ENCODE results near the gene CHD6. TPM values are rescaled to one million over a fixed set of nuclear protein-coding genes. Genes with fewer than 3 reads are reported as not detected.

CHD6 gene
- total RNA-seq, 1 donor from 2014 or later = 47.7 TPM

- no peak for DNase-seq (ENCODE audit: low spot score)
These were observed 244.9 kb downstream of the CHD6 start for GRCh38 chr20:41373251-41373783.

- no peak for DNase-seq (ENCODE audit: low spot score)
These were observed 246.8 kb downstream of the CHD6 start for GRCh38 chr20:41371371-41371770.

GRCh38 chr20:41370176-41370575 lies 248.0 kb downstream of the CHD6 start:
- no peak for DNase-seq (ENCODE audit: low spot score)

- DNase-seq (ENCODE audit: low spot score) = no peak
These were observed 248.5 kb downstream of the CHD6 start for GRCh38 chr20:41369673-41370072.

GRCh38 chr20:41367956-41368355 lies 250.2 kb downstream of the CHD6 start:
- no peak for DNase-seq (ENCODE audit: low spot score)

- no peak for DNase-seq (ENCODE audit: low spot score)
These were observed 250.8 kb downstream of the CHD6 start for GRCh38 chr20:41367393-41367695.

GRCh38 chr20:41366546-41367392 lies 251.4 kb downstream of the CHD6 start, which contains the start of gene EMILIN3:
EMILIN3 (minus strand) TSS chr20:41366818; CDS start chr20:41366634, 184 bp downstream.
- no peak for DNase-seq (ENCODE audit: low spot score)

GRCh38 chr20:41365777-41366545 lies 252.2 kb downstream of the CHD6 start:
- no peak for DNase-seq (ENCODE audit: low spot score)

- no peak for DNase-seq (ENCODE audit: low spot score)
These were observed 253.0 kb downstream of the CHD6 start for GRCh38 chr20:41364967-41365765.

- DNase-seq (ENCODE audit: low spot score) = no peak
These were observed 253.8 kb downstream of the CHD6 start for GRCh38 chr20:41364236-41364855.

- DNase-seq (ENCODE audit: low spot score) = no peak
These were observed 254.6 kb downstream of the CHD6 start for GRCh38 chr20:41363601-41364000.

GRCh38 chr20:41362748-41363140 lies 255.4 kb downstream of the CHD6 start:
- DNase-seq (ENCODE audit: low spot score) = no peak

GRCh38 chr20:41361757-41362747 lies 256.1 kb downstream of the CHD6 start:
- DNase-seq (ENCODE audit: low spot score) = no peak

- DNase-seq (ENCODE audit: low spot score) = no peak
These were observed 257.1 kb downstream of the CHD6 start for GRCh38 chr20:41360831-41361756.

GRCh38 chr20:41359541-41360011 lies 258.6 kb downstream of the CHD6 start:
- DNase-seq (ENCODE audit: low spot score) = no peak

- no peak for DNase-seq (ENCODE audit: low spot score)
These were observed 259.5 kb downstream of the CHD6 start for GRCh38 chr20:41358717-41359116.

GRCh38 chr20:41358230-41358629 lies 259.9 kb downstream of the CHD6 start:
- no peak for DNase-seq (ENCODE audit: low spot score)

- DNase-seq (ENCODE audit: low spot score) = no peak
These were observed 260.6 kb downstream of the CHD6 start for GRCh38 chr20:41357424-41358163.

Data from mucosa of gallbladder (tissue), 1 donor.